Forelimb muscle (tissue), 1 donor: ENCODE measurements around the gene SAP30BP. TPM values are rescaled to one million over a fixed set of nuclear protein-coding genes. Genes with fewer than 3 reads are reported as not detected.

Experiments
- DNase-seq: peaks from one replicate; pipeline ENCODE4 v3.0.0-alpha.2; 2013; ENCODE audit warnings: low read depth
- polyA plus RNA-seq: library from polyadenylated mRNA; unstranded; fragments of 120-200 nt; gene quantifications from one replicate; pipeline ENCODE4 v1.2.1, GENCODE V29; 2013; ENCODE audit not compliant: insufficient read length

Gene SAP30BP
- polyA plus RNA-seq, 1 donor: 72.4 TPM

GRCh38 chr17:75738218-75738802 lies 71.2 kb downstream of the SAP30BP start:
- no peak for DNase-seq

- no peak for DNase-seq
Observed at GRCh38 chr17:75739174-75739573, 72.0 kb downstream of the SAP30BP start.

DNA sequence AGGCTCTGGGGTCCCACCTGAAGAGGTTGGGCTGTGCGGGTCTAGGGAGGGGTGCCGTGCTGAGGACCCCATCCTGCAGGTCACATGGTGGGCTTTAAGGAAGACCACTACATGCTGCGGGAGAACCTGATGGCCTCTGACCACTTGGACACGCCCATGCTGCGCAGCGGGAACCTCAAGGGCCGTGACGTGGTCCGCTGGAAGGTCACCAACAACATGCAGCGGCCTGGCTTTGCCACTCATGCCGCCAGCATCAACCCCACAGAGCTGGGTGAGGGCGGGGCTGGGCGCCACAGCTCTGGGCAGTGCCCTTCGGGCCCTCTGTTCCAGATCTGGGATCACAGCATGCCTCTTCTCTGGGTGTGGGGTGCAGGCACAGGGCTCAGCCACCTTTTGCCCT lies 72.7 kb downstream of the SAP30BP start:
- no peak for DNase-seq

- DNase-seq: no peak
Observed at GRCh38 chr17:75740215-75740614, 73.1 kb downstream of the SAP30BP start.

DNA sequence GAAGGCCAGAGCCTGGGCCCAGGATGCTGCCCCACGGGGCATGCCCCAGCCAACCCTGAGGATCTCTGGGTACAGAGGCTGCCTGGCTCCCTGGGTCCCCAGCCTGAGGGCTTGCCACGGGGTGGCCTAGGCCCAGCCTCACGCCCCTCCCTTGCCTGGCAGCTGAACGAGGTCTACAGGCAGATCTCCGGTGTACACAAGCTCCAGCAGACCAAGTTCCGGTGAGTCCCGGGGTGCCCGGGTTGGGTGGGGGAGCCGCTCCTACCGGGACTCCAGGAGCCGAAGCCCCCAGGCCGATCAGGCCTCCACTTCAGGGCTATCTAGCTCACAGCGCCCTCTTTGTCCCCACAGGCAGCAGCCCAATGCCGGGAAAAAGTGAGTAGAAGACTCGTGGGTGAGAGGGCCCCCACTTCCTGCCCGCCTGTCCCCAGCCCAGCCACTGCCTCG lies 73.5 kb downstream of the SAP30BP start:
- DNase-seq: no peak

DNA sequence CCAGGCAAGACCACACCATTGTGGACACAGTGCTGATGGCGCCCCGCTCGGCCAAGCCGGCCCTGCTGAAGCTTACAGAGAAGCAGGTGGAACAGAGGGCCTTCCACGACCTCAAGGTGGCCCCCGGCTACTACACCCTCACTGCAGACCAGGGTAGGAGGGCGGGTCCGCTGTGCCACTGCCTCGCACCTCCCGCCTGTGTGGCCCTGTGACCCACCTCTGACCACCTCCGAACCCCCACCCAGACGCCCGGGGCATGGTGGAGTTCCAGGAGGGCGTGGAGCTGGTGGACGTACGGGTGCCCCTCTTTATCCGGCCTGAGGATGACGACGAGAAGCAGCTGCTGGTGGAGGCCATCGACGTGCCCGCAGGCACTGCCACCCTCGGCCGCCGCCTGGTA lies 75.2 kb downstream of the SAP30BP start:
- DNase-seq: no peak

GRCh38 chr17:75743625-75744206 lies 76.6 kb downstream of the SAP30BP start:
- DNase-seq: no peak

DNA sequence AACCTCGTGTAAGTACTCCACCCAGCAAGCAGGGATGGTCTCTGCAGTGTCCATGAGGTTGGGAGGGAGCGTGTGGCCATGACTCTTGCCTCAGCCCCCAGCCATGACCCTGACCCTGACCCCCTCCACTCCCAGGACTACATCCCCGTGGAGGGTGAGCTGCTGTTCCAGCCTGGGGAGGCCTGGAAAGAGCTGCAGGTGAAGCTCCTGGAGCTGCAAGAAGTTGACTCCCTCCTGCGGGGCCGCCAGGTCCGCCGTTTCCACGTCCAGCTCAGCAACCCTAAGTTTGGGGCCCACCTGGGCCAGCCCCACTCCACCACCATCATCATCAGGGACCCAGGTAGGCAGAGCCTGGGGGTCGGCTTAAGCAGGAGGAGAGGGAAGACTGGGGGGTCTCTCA lies 81.6 kb downstream of the SAP30BP start:
- DNase-seq: no peak

- DNase-seq: no peak
Observed at GRCh38 chr17:75749545-75750389, 82.6 kb downstream of the SAP30BP start.

DNA sequence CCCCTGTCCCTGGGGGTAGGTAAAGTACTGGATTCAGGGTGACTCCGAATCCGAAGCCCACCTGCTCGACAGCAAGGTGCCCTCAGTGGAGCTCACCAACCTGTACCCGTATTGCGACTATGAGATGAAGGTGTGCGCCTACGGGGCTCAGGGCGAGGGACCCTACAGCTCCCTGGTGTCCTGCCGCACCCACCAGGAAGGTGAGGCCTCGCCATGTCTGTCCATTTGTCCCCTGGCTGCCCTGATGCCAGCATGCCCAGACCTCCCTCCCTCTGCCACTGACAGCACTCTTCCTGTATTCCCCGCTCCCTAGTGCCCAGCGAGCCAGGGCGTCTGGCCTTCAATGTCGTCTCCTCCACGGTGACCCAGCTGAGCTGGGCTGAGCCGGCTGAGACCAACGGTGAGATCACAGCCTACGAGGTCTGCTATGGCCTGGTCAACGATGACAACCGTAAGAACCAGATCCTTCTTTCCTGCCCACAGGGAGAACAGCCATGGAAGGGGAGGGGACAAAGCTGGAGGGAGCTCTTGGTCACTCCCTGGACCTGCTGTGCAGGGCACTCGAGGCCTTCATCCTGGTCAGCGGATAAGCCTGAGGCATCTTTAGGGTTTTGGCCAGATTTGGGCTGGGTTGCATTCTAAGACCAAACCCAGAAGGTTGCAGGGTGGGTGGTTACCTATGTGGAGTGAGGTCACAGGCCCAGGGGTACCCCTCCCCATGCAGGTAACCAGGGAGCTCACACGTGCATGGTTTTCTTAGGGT lies 83.7 kb downstream of the SAP30BP start:
- DNase-seq: no peak

- no peak for DNase-seq
Observed at GRCh38 chr17:75751676-75752404, 84.7 kb downstream of the SAP30BP start.

DNA sequence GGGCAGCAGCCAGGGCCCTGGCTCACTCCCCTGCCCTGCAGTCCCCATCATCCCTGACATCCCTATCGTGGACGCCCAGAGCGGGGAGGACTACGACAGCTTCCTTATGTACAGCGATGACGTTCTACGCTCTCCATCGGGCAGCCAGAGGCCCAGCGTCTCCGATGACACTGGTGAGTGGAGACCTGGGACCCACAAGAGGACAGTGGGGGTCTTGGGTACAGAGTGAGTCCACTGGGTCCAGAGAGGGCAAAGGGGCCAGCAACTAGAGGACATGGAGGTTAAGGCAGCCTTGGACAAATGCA lies 85.2 kb downstream of the SAP30BP start:
- no peak for DNase-seq

DNA sequence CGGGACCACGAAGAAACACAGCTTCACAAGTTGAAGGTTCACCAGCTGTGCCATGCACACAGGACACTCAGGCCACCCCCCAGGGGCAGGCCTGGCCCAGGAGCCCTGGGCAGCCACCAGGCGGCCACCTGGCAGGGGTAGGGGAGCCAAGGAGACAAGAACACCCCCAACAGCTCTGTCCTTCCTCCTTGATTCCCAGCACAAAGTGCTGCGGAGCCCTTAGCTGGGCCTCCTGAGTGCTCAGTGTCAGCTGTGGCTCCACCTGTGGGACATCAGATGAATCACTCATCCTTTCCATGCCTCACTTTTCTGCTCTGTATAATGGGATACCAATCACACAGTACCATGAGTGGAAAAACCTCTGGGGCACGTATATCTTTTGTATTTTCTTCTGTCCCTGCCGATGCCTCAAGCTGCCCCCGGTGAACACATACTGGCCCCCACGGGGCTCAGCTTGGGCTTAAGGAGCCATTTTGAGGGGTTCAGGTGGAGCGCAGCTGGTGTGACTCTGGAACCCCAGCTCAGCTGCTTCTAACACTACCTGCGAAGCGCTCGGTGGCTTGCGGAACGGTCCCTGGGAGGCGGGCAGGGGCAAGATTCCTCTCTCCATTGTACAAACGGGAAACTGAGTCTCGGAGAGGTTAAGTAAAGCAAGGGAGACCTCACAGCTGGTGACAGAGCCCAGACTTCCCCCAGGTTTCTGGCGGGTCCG lies 85.8 kb downstream of the SAP30BP start:
- DNase-seq: no peak

DNA sequence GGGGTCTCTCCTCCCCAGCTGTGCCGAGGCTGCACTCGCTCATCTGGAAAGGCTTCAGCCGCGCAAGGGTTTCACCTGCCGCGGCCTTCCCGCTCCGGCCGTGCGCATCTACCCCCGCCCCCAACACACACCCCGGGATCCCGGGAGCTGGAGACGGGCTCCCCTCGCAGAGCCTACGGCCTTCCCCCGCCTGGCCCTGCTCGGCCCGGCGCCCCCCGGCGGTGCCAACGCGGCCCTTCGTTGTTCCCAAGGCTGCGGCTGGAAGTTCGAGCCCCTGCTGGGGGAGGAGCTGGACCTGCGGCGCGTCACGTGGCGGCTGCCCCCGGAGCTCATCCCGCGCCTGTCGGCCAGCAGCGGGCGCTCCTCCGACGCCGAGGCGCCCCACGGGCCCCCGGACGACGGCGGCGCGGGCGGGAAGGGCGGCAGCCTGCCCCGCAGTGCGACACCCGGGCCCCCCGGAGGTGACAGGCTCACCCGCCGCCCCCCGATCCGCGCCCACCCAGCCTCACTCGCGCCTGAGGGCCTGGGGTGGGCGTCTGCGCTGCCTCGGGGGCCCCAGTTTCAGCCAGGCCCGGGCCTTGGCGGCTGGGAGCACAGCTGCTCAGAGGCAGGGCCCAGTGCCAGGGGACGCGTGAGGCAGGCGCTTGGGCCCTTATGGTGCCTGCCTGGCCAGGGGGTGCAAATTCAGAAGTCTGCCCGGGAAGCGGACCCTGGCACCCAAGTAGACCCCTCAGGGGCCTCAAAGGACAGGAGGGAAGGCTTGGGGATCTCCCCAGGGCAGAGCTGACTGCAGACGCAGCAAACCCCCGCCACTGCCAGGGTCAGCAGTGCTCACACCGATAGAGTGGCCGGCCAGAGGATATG lies 86.6 kb downstream of the SAP30BP start:
- no peak for DNase-seq

GRCh38 chr17:75754378-75755204 lies 87.5 kb downstream of the SAP30BP start:
- no peak for DNase-seq

- DNase-seq: no peak
Observed at GRCh38 chr17:75755205-75755901, 88.2 kb downstream of the SAP30BP start.

DNA sequence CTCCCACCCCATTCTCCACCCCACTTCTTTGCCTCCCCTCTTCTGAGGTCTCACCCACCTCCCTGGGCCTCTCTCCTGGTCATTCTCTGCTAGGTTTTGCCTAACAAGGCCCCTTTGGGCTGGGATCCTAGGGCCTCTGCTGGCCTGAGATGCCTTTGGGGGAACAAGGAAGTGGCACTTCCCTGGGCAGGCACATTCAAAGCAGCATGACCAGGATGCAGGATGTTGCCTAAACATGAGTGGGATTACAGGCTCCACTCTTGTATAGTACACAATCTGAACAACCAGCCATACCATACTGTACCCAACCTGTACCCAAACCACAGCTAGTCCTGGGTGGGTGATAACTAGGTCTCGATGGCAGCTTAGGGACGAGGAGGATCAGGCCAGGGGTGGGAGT lies 88.9 kb downstream of the SAP30BP start:
- no peak for DNase-seq

GRCh38 chr17:75756451-75757085 lies 89.4 kb downstream of the SAP30BP start:
- DNase-seq: no peak
